ENCODE measurements around the gene IKZF1.

- TF ChIP-seq CTCF (IDR thresholded peaks at IDR 0.05; ENCODE audit: insufficient read depth, low read length, poor library complexity, severe bottlenecking) (no peak), EZH2phosphoT487 (conservative IDR thresholded peaks at IDR 0.05; ENCODE audit: low read length) (no peak)
Observed at GRCh38 chr7:50308203-50308531, 3.7 kb downstream of the IKZF1 start.

All from SU-DHL-6 (cell line).